Measurements from ENCODE around the gene CERK.
"Not testable (repeated sequence)": the region's sequence is repeated elsewhere in the genome, so short reads cannot be mapped to it uniquely, and the experiment has no call there.

GRCh38 chr22:46634973-46635685, 102.9 kb downstream of the CERK start:
- TF ChIP-seq CTCF (IDR thresholded peaks at IDR 0.05; ENCODE audit: low read depth, low read length); EZH2phosphoT487 (IDR thresholded peaks at IDR 0.05; ENCODE audit: low read depth): not testable (repeated sequence)

Data from OCI-LY3 (cell line).